HK-2 (cell line): ENCODE measurements around the gene CALY.

ENCODE experiments used
- DNase-seq: peaks from one replicate; pipeline ENCODE4 v3.0.0-alpha.2; 2018; ENCODE audit not compliant: unreplicated experiment

Gene CALY

GRCh38 chr10:133311570-133311969, 25.1 kb downstream of the CALY start:
- no peak for DNase-seq

- DNase-seq, result no peak
Measured at GRCh38 chr10:133310789-133311188, 25.9 kb downstream of the CALY start.

- DNase-seq, result no peak
Measured at GRCh38 chr10:133310399-133310755, 26.3 kb downstream of the CALY start.

GRCh38 chr10:133309720-133310398, 26.8 kb downstream of the CALY start:
- DNase-seq, result no peak

GRCh38 chr10:133309100-133309719, 27.5 kb downstream of the CALY start:
- DNase-seq, result peak; percentile 97

- peak; percentile 90 for DNase-seq
Measured at GRCh38 chr10:133308421-133309099, 28.1 kb downstream of the CALY start, which contains the start of the genes TUBGCP2 and ZNF511. Gene TUBGCP2, minus strand, starts transcription at chr10:133308872. Its CDS starts 5,931 bp downstream, at chr10:133302941. Gene ZNF511, plus strand, starts transcription at chr10:133308914. Its CDS starts 30 bp downstream, at chr10:133308944.

- DNase-seq, result peak; percentile 72
Measured at GRCh38 chr10:133307776-133308420, 28.8 kb downstream of the CALY start.

GRCh38 chr10:133306941-133307379, 29.7 kb downstream of the CALY start:
- DNase-seq, result no peak

- no peak for DNase-seq
Measured at GRCh38 chr10:133306097-133306476, 30.6 kb downstream of the CALY start.

- DNase-seq, result no peak
Measured at GRCh38 chr10:133303206-133303605, 33.5 kb downstream of the CALY start.

- no peak for DNase-seq
Measured at GRCh38 chr10:133302230-133302629, 34.5 kb downstream of the CALY start.

GRCh38 chr10:133299738-133300137, 37.0 kb downstream of the CALY start:
- no peak for DNase-seq

GRCh38 chr10:133299224-133299623, 37.5 kb downstream of the CALY start:
- no peak for DNase-seq

GRCh38 chr10:133298466-133298865, 38.2 kb downstream of the CALY start:
- DNase-seq, result no peak

- DNase-seq, result no peak
Measured at GRCh38 chr10:133297504-133297903, 39.2 kb downstream of the CALY start.

GRCh38 chr10:133295426-133296320, 41.0 kb downstream of the CALY start:
- no peak for DNase-seq

- no peak for DNase-seq
Measured at GRCh38 chr10:133294189-133294588, 42.5 kb downstream of the CALY start.

GRCh38 chr10:133293810-133294119, 42.9 kb downstream of the CALY start:
- no peak for DNase-seq

- DNase-seq, result no peak
Measured at GRCh38 chr10:133292919-133293809, 43.5 kb downstream of the CALY start.

- DNase-seq, result no peak
Measured at GRCh38 chr10:133289761-133290160, 46.9 kb downstream of the CALY start.
